Neural crest cell (in vitro differentiated cells): ENCODE data around the gene PLIN4. TPM values are rescaled to one million over a fixed set of nuclear protein-coding genes. Genes with fewer than 3 reads are reported as not detected.

Source experiments
- DNase-seq: peaks from one replicate; pipeline ENCODE4 v3.0.0; 2021; ENCODE audit warnings: low read depth, mixed read lengths, low spot score
- H3K27ac Mint-ChIP-seq: one replicate; pipeline ENCODE4 v1.8.0; 2021; ENCODE audit warnings: mild to moderate bottlenecking, mixed read lengths; ENCODE audit not compliant: unreplicated experiment
- H3K27me3 Mint-ChIP-seq: 2 replicates; pipeline ENCODE4 v1.8.0; 2021; ENCODE audit warnings: low read depth, mild to moderate bottlenecking, mixed read lengths
- H3K36me3 Mint-ChIP-seq: 2 replicates; pipeline ENCODE4 v1.8.0; 2021; ENCODE audit warnings: low read depth, mild to moderate bottlenecking, mixed read lengths
- H3K4me1 Mint-ChIP-seq: 2 replicates; pipeline ENCODE4 v1.8.0; 2021; ENCODE audit warnings: mixed read lengths
- H3K4me3 Mint-ChIP-seq: one replicate; pipeline ENCODE4 v1.8.0; 2021; ENCODE audit warnings: mild to moderate bottlenecking, mixed read lengths
- H3K9me3 Mint-ChIP-seq: 2 replicates; pipeline ENCODE4 v1.8.0; 2021; ENCODE audit warnings: mixed read lengths
- CTCF ChIP-seq: fragments of 200-600 bp; sonication (generic); conservative IDR thresholded peaks from 2 replicates; pipeline ENCODE4 v1.5.0; 2021; ENCODE audit warnings: antibody characterized with exemption, mild to moderate bottlenecking
- total RNA-seq: library from RNA; stranded (reverse); gene quantifications from 2 replicates; pipeline ENCODE4 v1.2.1, GENCODE V29; 2021

PLIN4 gene
- total RNA-seq, 1 donor from 2014 or later = 0.47 TPM

GRCh38 chr19:4464815-4465581 is 53.3 kb downstream of the PLIN4 start:
- Mint-ChIP-seq H3K27ac (no peak overlapping the region), H3K4me1 (no peaks in the 10 kb centered on the region), H3K27me3 (no peaks in the 10 kb centered on the region), H3K4me3 (no peak overlapping the region), H3K9me3 (no peaks in the 10 kb centered on the region), H3K36me3 (no peaks in the 10 kb centered on the region)
- no peak for DNase-seq
- no peak for TF ChIP-seq CTCF

- Mint-ChIP-seq H3K4me1 (peaks cover 12% of the 10 kb centered on the region), H3K9me3 (no peaks in the 10 kb centered on the region), H3K4me3 (peak within 1 kb of the TSS; percentile 93), H3K36me3 (no peaks in the 10 kb centered on the region), H3K27ac (peak within 1 kb of the TSS; percentile 97), H3K27me3 (peaks cover 10% of the 10 kb centered on the region)
- no peak for TF ChIP-seq CTCF
- peak; percentile 97 for DNase-seq
These were observed 60.5 kb downstream of the PLIN4 start, which contains the start of gene UBXN6 for GRCh38 chr19:4457654-4458395. Gene UBXN6 (minus strand): TSS chr19:4457794. CDS start chr19:4457697, 97 bp downstream.

GRCh38 chr19:4456843-4457653 is 61.2 kb downstream of the PLIN4 start:
- Mint-ChIP-seq H3K9me3 (no peaks in the 10 kb centered on the region), H3K4me3 (peak overlapping the region; percentile 93), H3K36me3 (no peaks in the 10 kb centered on the region), H3K27me3 (peaks cover 10% of the 10 kb centered on the region), H3K4me1 (peaks cover 12% of the 10 kb centered on the region), H3K27ac (peak overlapping the region; percentile 97)
- TF ChIP-seq CTCF = no peak
- peak; percentile 66 for DNase-seq

- DNase-seq = no peak
- Mint-ChIP-seq H3K36me3 (no peaks in the 10 kb centered on the region), H3K27ac (peak overlapping the region; percentile 97)
These were observed 61.8 kb downstream of the PLIN4 start for GRCh38 chr19:4456476-4456842.

More at GRCh38 chr19:4456476-4456842, 61.8 kb downstream of the PLIN4 start:
- TF ChIP-seq CTCF = no peak
- H3K27me3 Mint-ChIP-seq = peaks cover 10% of the 10 kb centered on the region
- no peaks in the 10 kb centered on the region for H3K9me3 Mint-ChIP-seq
- peak overlapping the region; percentile 93 for H3K4me3 Mint-ChIP-seq
- peaks cover 12% of the 10 kb centered on the region for H3K4me1 Mint-ChIP-seq
